MCF 10A (cell line): ENCODE results near the gene CLNK. TPM values are rescaled to one million over a fixed set of nuclear protein-coding genes. Genes with fewer than 3 reads are reported as not detected.

Experiments used
- BruUV-seq: library from RNA; stranded (reverse); fragments of 400-500 nt; replicated peaks from 2 replicates; lab custom pipeline; 2021; lab: Mats Ljungman, UMichigan
- CTCF ChIA-PET: fragments of 300-600 bp; sonication (Branson Sonifier 250); formaldehyde crosslinking; extraction: SDS; loops from one replicate; lab custom pipeline; 2021; ENCODE audit warnings: antibody characterized with exemption, inconsistent platforms; lab: Yijun Ruan, JAX
- POLR2A ChIA-PET: fragments of 300-600, 350-650 bp; sonication (Branson Sonifier 250); formaldehyde crosslinking; extraction: SDS; loops from one replicate; lab custom pipeline; 2020; ENCODE audit warnings: antibody characterized with exemption, inconsistent platforms; lab: Yijun Ruan, JAX
- DNase-seq: peaks from one replicate; pipeline ENCODE4 v3.0.0-alpha.2; 2018; ENCODE audit not compliant: unreplicated experiment
- H3K27ac Mint-ChIP-seq: one replicate; pipeline ENCODE4 v1.8.0; 2022; ENCODE audit warnings: mild to moderate bottlenecking, low read depth, mixed read lengths; ENCODE audit not compliant: unreplicated experiment
- H3K27me3 Mint-ChIP-seq: one replicate; pipeline ENCODE4 v1.8.0; 2022; ENCODE audit warnings: mixed read lengths; ENCODE audit not compliant: insufficient read depth, unreplicated experiment
- H3K36me3 Mint-ChIP-seq: one replicate; pipeline ENCODE4 v1.8.0; 2022; ENCODE audit warnings: mild to moderate bottlenecking, moderate library complexity, mixed read lengths; ENCODE audit not compliant: insufficient read depth, unreplicated experiment
- H3K4me1 Mint-ChIP-seq: one replicate; pipeline ENCODE4 v1.8.0; 2022; ENCODE audit warnings: mixed read lengths; ENCODE audit not compliant: insufficient read depth, unreplicated experiment
- H3K4me3 Mint-ChIP-seq: one replicate; pipeline ENCODE4 v1.8.0; 2022; ENCODE audit warnings: mild to moderate bottlenecking, moderate library complexity, mixed read lengths; ENCODE audit not compliant: unreplicated experiment
- H3K9me3 Mint-ChIP-seq: one replicate; pipeline ENCODE4 v1.8.0; 2022; ENCODE audit warnings: mixed read lengths; ENCODE audit not compliant: unreplicated experiment
- CTCF ChIP-seq: fragments of 200-600 bp; IDR thresholded peaks from one replicate; pipeline ENCODE4 v1.8.0; 2022; ENCODE audit warnings: antibody characterized with exemption, mild to moderate bottlenecking; ENCODE audit not compliant: unreplicated experiment
- intact Hi-C: fragments of 100-400 bp; cut with micrococcal nuclease; formaldehyde crosslinking; loops from 2 replicates; pipeline ENCODE4 v1.14.1; 2022
- total RNA-seq: library from RNA; stranded (reverse); gene quantifications from 2 replicates; pipeline ENCODE4 v1.2.3, GENCODE V29; 2022

Gene CLNK
- total RNA-seq, 1 experiment from 2014 or later = not detected

GRCh38 chr4:10732235-10732913 lies 47.8 kb upstream of the CLNK start:
- DNase-seq = no peak
- Mint-ChIP-seq H3K27ac (no peak overlapping the region), H3K4me1 (no peaks in the 10 kb centered on the region), H3K9me3 (peaks cover 37% of the 10 kb centered on the region), H3K27me3 (no peaks in the 10 kb centered on the region), H3K36me3 (no peaks in the 10 kb centered on the region), H3K4me3 (no peak overlapping the region)
- BruUV-seq = no TSS peak
- POLR2A ChIA-PET = interaction anchor here (0.7 kb wide), 1 partner anchor 49 kb away, joined by 3 read pairs; no protein-coding TSS in a partner anchor
- CTCF ChIA-PET = no interaction called here
- intact Hi-C loops = no loop called here
- TF ChIP-seq CTCF = no peak

DNA sequence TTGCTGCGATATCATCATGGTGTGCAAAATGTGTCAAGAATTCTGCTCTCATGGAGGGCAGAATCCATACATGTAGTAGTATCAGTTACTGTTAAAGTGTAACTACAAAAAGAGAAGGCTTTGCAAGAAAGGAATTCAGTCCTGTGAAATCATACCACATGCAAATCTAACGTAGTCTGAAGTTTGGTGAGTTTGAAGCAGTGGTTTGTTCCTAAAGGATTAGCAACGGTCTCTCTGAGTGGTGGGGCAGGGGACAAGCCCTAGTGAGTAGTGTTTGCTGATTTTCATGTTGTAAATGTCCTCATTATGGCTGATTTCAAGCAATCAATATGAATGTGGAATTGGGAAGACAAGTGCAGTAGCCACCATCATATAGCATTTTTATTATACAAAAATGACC lies 47.1 kb upstream of the CLNK start:
- TF ChIP-seq CTCF = no peak
- Mint-ChIP-seq H3K27me3 (no peaks in the 10 kb centered on the region), H3K4me3 (no peak overlapping the region), H3K9me3 (peaks cover 37% of the 10 kb centered on the region), H3K27ac (no peak overlapping the region), H3K4me1 (no peaks in the 10 kb centered on the region), H3K36me3 (no peaks in the 10 kb centered on the region)
- intact Hi-C loops = no loop called here
- ChIA-PET POLR2A (no interaction called here), CTCF (no interaction called here)
- no TSS peak for BruUV-seq
- no peak for DNase-seq

DNA sequence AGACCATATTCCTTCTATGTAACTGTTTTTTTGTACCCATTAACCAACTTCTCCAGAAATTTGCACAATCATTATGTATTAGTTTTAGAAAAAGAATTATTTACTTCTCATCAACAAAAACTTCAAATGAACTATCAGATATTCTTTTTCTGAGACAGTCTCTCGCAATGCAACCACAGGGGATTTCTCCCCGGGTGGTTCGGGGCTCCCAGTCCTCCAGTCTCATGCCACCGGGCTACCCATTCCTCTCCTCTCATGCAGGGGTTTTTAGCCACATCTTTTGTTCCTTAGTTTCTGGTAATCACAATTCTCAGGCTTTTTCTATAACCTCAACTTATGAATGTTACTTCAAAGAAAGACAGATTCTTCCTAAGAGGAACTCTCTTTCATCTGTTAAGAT lies 46.6 kb upstream of the CLNK start:
- TF ChIP-seq CTCF = no peak

GRCh38 chr4:10730590-10730989 lies 46.0 kb upstream of the CLNK start:
- no peak for TF ChIP-seq CTCF
- intact Hi-C loops = no loop called here
- no TSS peak for BruUV-seq
- Mint-ChIP-seq H3K36me3 (no peaks in the 10 kb centered on the region), H3K4me3 (no peak overlapping the region), H3K27me3 (no peaks in the 10 kb centered on the region), H3K27ac (no peak overlapping the region), H3K9me3 (peaks cover 31% of the 10 kb centered on the region), H3K4me1 (no peaks in the 10 kb centered on the region)
- no peak for DNase-seq
- CTCF ChIA-PET = interaction anchor here (0.6 kb wide), 1 partner anchor 148 kb away, joined by 3 read pairs; no protein-coding TSS in a partner anchor
- POLR2A ChIA-PET = no interaction called here

More for the DNA sequence above, 46.6 kb upstream of the CLNK start:
- Mint-ChIP-seq H3K9me3 (peaks cover 32% of the 10 kb centered on the region), H3K4me3 (no peak overlapping the region), H3K27ac (no peak overlapping the region), H3K4me1 (no peaks in the 10 kb centered on the region), H3K27me3 (no peaks in the 10 kb centered on the region), H3K36me3 (no peaks in the 10 kb centered on the region)
- DNase-seq = no peak
- intact Hi-C loops = no loop called here
- ChIA-PET CTCF (no interaction called here), POLR2A (no interaction called here)
- BruUV-seq = no TSS peak
